RWPE2 (cell line): Measurements from ENCODE around the gene MCHR1.

Experiments
- ATAC-seq: fragments of 200-7000 bp; cut with Tn5 transposase; 3 replicates; pipeline ENCODE4 v1.9.1; 2021; ENCODE audit warnings: low read depth
- DNase-seq: peaks from one replicate; pipeline ENCODE4 v3.0.0-alpha.2; 2020; ENCODE audit warnings: low spot score
- H3K27ac ChIP-seq: fragments of 450-650 bp; 2 replicates; pipeline ENCODE4 v1.5.1; 2017; ENCODE audit warnings: mild to moderate bottlenecking; ENCODE audit not compliant: poor library complexity, severe bottlenecking
- H3K27me3 ChIP-seq: fragments of 250-450 bp; sonication (Bioruptor Pico); 2 replicates; pipeline ENCODE4 v1.5.1; 2021; ENCODE audit warnings: mild to moderate bottlenecking, moderate library complexity; ENCODE audit not compliant: insufficient read depth, poor library complexity, severe bottlenecking
- H3K36me3 ChIP-seq: fragments of 250-450 bp; sonication (Bioruptor Pico); 2 replicates; pipeline ENCODE4 v1.5.1; 2020; ENCODE audit warnings: low read depth, mild to moderate bottlenecking, moderate library complexity
- H3K4me1 ChIP-seq: fragments of 250-450 bp; sonication (Bioruptor Pico); 2 replicates; pipeline ENCODE4 v1.5.1; 2021; ENCODE audit warnings: mild to moderate bottlenecking, moderate library complexity; ENCODE audit not compliant: insufficient read depth, poor library complexity, severe bottlenecking
- H3K4me3 ChIP-seq: fragments of 250-450 bp; sonication (Bioruptor Pico); 2 replicates; pipeline ENCODE4 v1.5.1; 2021; ENCODE audit warnings: mild to moderate bottlenecking, moderate library complexity; ENCODE audit not compliant: severe bottlenecking
- H3K9me3 ChIP-seq: fragments of 250-450 bp; sonication (Bioruptor Pico); 2 replicates; pipeline ENCODE4 v1.5.1; 2021; ENCODE audit warnings: mild to moderate bottlenecking, moderate library complexity; ENCODE audit not compliant: severe bottlenecking
- TF ChIP-seq, protein P1 (sequence below): fragments of 450-650 bp; IDR thresholded peaks from one replicate; pipeline ENCODE4 v1.5.1; 2017; ENCODE audit warnings: mild to moderate bottlenecking, moderate library complexity; ENCODE audit not compliant: poor library complexity, severe bottlenecking

MCHR1 gene

GRCh38 chr22:40729284-40729683, 50.0 kb downstream of the MCHR1 start:
- ATAC-seq (no peak), DNase-seq (no peak)
- Histone ChIP-seq H3K9me3 (no peaks in the 10 kb centered on the region), H3K27me3 (no peaks in the 10 kb centered on the region), H3K4me3 (no peak overlapping the region), H3K36me3 (no peaks in the 10 kb centered on the region), H3K27ac (no peak overlapping the region), H3K4me1 (peaks cover 30% of the 10 kb centered on the region)
- TF ChIP-seq, protein P1, sequence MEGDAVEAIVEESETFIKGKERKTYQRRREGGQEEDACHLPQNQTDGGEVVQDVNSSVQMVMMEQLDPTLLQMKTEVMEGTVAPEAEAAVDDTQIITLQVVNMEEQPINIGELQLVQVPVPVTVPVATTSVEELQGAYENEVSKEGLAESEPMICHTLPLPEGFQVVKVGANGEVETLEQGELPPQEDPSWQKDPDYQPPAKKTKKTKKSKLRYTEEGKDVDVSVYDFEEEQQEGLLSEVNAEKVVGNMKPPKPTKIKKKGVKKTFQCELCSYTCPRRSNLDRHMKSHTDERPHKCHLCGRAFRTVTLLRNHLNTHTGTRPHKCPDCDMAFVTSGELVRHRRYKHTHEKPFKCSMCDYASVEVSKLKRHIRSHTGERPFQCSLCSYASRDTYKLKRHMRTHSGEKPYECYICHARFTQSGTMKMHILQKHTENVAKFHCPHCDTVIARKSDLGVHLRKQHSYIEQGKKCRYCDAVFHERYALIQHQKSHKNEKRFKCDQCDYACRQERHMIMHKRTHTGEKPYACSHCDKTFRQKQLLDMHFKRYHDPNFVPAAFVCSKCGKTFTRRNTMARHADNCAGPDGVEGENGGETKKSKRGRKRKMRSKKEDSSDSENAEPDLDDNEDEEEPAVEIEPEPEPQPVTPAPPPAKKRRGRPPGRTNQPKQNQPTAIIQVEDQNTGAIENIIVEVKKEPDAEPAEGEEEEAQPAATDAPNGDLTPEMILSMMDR = no peak
